Vagina (tissue), 2 donors: ENCODE measurements around the gene CGB7. TPM values are rescaled to one million over a fixed set of nuclear protein-coding genes. Genes with fewer than 3 reads are reported as not detected.
"Not testable (repeated sequence)": the region's sequence is repeated elsewhere in the genome, so short reads cannot be mapped to it uniquely, and the experiment has no call there.

Experiments
- DNase-seq, 2 donors: peaks; one replicate each; pipeline ENCODE4 v3.0.0-alpha.2; 2017; ENCODE audit errors: extremely low spot score in 2 of 2
- H3K27ac ChIP-seq: fragments of 200-600 bp; sonication (generic); one replicate; pipeline ENCODE4 v1.5.1; 2019
- H3K27me3 ChIP-seq: fragments of 200-600 bp; sonication (generic); one replicate; pipeline ENCODE4 v1.5.1; 2019
- H3K36me3 ChIP-seq, 2 donors: fragments of 200-600 bp; sonication (generic); one replicate each; pipeline ENCODE4 v1.5.1; 2017 to 2019
- H3K4me1 ChIP-seq: fragments of 200-600 bp; sonication (generic); one replicate; pipeline ENCODE4 v1.5.1; 2019
- H3K4me3 ChIP-seq, 2 donors: fragments of 200-600 bp; sonication (generic); 1 replicate in 1 of 2; 2 replicates in 1 of 2; pipeline ENCODE4 v1.5.1; 2016 to 2019
- H3K9me3 ChIP-seq: fragments of 200-600 bp; sonication (generic); one replicate; pipeline ENCODE4 v1.5.1; 2019
- CTCF ChIP-seq, 3 experiments: fragments of 450-650 bp in 2 of 3; fragments of 200-600 bp in 1 of 3; sonication (generic) in 1 of 3; IDR thresholded peaks; one replicate each; pipeline ENCODE4 v1.5.1; 2017 to 2019; ENCODE audit warnings: antibody characterized with exemption in 3 of 3, mild to moderate bottlenecking in 2 of 3, moderate library complexity in 2 of 3
- POLR2A ChIP-seq, 2 donors: fragments of 450-650 bp; IDR thresholded peaks; one replicate each; pipeline ENCODE4 v1.6.1; 2017; ENCODE audit warnings: antibody characterized with exemption in 2 of 2, mild to moderate bottlenecking in 2 of 2, moderate library complexity in 2 of 2
- POLR2AphosphoS5 ChIP-seq, 2 donors: sonication (generic); formaldehyde crosslinking; IDR thresholded peaks; one replicate each; pipeline ENCODE4 v1.9.0; 2017; ENCODE audit warnings: antibody characterized with exemption in 2 of 2, mild to moderate bottlenecking in 2 of 2, low read depth in 1 of 2; ENCODE audit not compliant: insufficient read depth in 1 of 2
- intact Hi-C: fragments of 100-400 bp; cut with DNase I; formaldehyde crosslinking; loops from one replicate; pipeline ENCODE4 v1.15.1; 2023
- total RNA-seq: library from RNA; depleted of rRNA; stranded (reverse); fragments of >200 nt; gene quantifications from one replicate; pipeline ENCODE4 v1.2.3, GENCODE V29; 2016

The CGB7 gene
- total RNA-seq, 1 donor from 2014 or later = 0.98 TPM

GRCh38 chr19:49080392-49080791, 22.8 kb upstream of the CGB7 start:
- H3K9me3 ChIP-seq = no peaks in the 10 kb centered on the region
- no peak overlapping the region for H3K27ac ChIP-seq
- intact Hi-C loops = no loop called here
- H3K27me3 ChIP-seq = no peaks in the 10 kb centered on the region
- no peaks in the 10 kb centered on the region for H3K36me3 ChIP-seq
- TF ChIP-seq POLR2AphosphoS5 (IDR thresholded peaks at IDR 0.05; ENCODE audit: insufficient read depth in 1 of 2, low read depth in 1 of 2) = no peak
- H3K4me1 ChIP-seq = peaks cover 7% of the 10 kb centered on the region
- H3K4me3 ChIP-seq = no peak overlapping the region
- DNase-seq = no peak

GRCh38 chr19:49074869-49075268, 17.3 kb upstream of the CGB7 start:
- H3K27me3 ChIP-seq, H3K36me3 ChIP-seq, H3K4me1 ChIP-seq, intact Hi-C loops, H3K27ac ChIP-seq, H3K9me3 ChIP-seq, H3K4me3 ChIP-seq, DNase-seq: not testable (repeated sequence)
- peak; percentile 32 to 66 (median 59) for TF ChIP-seq CTCF (IDR thresholded peaks at IDR 0.05)

DNA sequence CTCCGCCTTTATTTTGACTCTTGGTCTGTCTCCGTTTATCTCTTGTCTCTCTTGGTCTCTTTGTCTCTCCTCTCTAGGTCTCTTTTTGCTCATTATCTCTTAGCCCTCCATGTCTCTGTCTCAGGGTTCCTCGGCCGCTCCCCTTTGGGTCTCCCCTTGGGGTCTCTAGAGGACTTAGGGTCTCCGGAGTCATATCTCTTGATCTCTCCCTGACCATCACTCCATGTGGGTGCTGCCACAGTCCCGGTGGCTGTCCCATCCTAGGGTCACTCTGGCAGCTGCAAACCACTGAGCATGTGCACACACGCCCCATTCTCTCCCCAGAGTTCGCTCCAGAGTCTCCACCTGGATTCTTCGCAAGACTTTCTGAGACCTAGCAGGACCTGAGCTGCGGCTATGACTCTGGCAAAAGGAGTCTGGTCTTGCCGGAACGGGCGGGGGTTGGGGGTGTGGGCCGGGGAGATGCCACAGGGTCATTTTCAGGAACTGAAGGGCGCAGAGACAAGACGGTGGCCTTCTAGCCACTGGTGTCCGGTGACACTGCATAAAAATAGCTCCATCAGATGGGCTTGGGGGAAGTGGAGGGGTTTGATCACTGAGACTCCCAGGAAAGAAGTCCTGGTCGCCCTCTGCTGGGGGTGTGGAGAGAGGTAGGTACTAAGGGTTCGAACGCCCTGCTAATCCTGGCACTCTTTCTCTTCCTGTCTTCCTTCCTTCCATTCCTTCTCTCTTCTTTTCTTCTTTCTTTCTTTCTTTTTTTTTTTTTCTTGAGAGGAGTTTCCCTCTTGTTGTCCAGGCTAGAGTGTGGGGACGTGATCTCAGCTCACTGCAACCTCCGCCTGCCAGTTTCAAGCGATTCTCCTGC, 16.2 kb upstream of the CGB7 start:
- Histone ChIP-seq H3K4me1 (peaks cover 6% of the 10 kb centered on the region), H3K9me3 (no peaks in the 10 kb centered on the region), H3K4me3 (no peak overlapping the region), H3K27me3 (no peaks in the 10 kb centered on the region), H3K36me3 (no peaks in the 10 kb centered on the region), H3K27ac (no peak overlapping the region)
- TF ChIP-seq CTCF (IDR thresholded peaks at IDR 0.05) (no peak), POLR2AphosphoS5 (IDR thresholded peaks at IDR 0.05; ENCODE audit: insufficient read depth in 1 of 2, low read depth in 1 of 2) (no peak), POLR2A (IDR thresholded peaks at IDR 0.05) (no peak)
- no peak for DNase-seq
- intact Hi-C loops = no loop called here

GRCh38 chr19:49071860-49072547, 14.5 kb upstream of the CGB7 start:
- Histone ChIP-seq H3K4me3 (peak overlapping the region in 1 of 2 donors; percentile 28), H3K27ac (no peak overlapping the region), H3K36me3 (no peaks in the 10 kb centered on the region), H3K27me3 (no peaks in the 10 kb centered on the region), H3K4me1 (peaks cover 6% of the 10 kb centered on the region), H3K9me3 (no peaks in the 10 kb centered on the region)
- DNase-seq = no peak
- TF ChIP-seq POLR2A (IDR thresholded peaks at IDR 0.05) = no peak
- TF ChIP-seq POLR2AphosphoS5 (IDR thresholded peaks at IDR 0.05; ENCODE audit: insufficient read depth in 1 of 2, low read depth in 1 of 2) = no peak
- intact Hi-C loops = no loop called here

DNA sequence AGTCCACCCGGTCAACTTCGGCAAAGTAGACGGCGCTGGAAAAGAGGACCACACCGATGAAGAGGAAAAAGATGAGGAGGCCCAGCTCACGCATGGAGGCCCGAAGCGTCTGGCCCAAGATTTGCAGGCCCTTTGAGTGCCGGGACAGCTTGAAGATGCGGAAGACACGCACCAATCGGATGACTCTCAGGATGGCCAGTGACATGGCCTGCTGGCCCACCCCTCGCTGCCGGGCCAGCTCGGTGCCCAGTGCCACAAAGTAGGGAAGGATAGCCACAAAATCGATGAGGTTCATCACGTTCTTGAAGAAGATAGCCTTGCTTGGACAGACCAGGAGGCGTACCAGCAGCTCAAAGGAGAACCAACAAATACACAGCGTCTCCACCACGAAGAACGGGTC, 12.9 kb upstream of the CGB7 start:
- H3K36me3 ChIP-seq = no peaks in the 10 kb centered on the region
- no peak for DNase-seq
- no peak overlapping the region for H3K4me3 ChIP-seq
- no peak overlapping the region for H3K27ac ChIP-seq
- intact Hi-C loops = no loop called here
- TF ChIP-seq POLR2AphosphoS5 (IDR thresholded peaks at IDR 0.05; ENCODE audit: insufficient read depth in 1 of 2, low read depth in 1 of 2) (no peak), POLR2A (IDR thresholded peaks at IDR 0.05) (no peak), CTCF (IDR thresholded peaks at IDR 0.05) (no peak)
- H3K27me3 ChIP-seq = no peaks in the 10 kb centered on the region
- no peaks in the 10 kb centered on the region for H3K9me3 ChIP-seq
- H3K4me1 ChIP-seq = peaks cover 6% of the 10 kb centered on the region

DNA sequence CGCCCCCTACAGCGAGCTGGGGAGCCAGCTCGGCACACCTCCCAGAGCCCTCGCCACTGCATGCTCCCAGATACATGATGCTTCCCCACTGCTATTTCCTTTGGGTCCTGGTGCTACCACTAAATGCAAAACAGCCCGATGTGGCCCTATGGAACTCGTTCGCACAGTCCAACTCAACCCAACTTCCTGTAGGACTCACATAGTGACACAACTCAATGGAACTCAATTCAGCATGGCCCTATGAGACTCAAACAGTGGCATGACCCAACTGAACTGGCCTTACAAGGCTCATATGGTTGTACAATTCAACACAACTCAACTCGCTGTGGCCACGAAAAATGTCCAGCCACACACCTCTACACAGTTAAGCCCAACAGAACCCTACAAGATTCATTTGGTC, 11.5 kb upstream of the CGB7 start:
- Histone ChIP-seq H3K4me3 (no peak overlapping the region), H3K27me3 (peaks cover 6% of the 10 kb centered on the region), H3K27ac (no peak overlapping the region), H3K9me3 (no peaks in the 10 kb centered on the region), H3K4me1 (peaks cover 6% of the 10 kb centered on the region), H3K36me3 (no peaks in the 10 kb centered on the region)
- intact Hi-C loops = no loop called here
- TF ChIP-seq POLR2A (IDR thresholded peaks at IDR 0.05) (no peak), POLR2AphosphoS5 (IDR thresholded peaks at IDR 0.05; ENCODE audit: insufficient read depth in 1 of 2, low read depth in 1 of 2) (no peak), CTCF (IDR thresholded peaks at IDR 0.05) (no peak)
- no peak for DNase-seq
